ENCODE measurements around the gene SLC35A5.

DNA sequence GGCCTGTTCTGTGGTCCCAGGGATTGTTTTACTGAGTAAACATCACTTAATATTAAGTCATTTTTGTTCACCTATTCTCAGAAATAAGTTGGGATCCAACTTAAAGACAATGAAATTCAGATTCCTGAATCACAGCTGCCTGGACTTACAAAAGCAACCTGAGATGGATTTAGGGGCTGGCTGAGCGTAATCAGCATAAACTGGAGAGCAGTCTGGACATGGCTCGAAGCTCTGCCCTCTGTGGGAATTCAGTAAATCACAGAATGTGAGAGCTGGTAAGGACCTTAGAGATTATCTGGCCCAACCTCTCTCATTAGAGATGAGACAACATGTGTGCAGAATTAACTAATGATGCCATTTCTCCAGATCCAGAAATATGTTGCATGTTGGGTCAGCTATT is 55.4 kb downstream of the SLC35A5 start:
- TF ChIP-seq, protein P1, sequence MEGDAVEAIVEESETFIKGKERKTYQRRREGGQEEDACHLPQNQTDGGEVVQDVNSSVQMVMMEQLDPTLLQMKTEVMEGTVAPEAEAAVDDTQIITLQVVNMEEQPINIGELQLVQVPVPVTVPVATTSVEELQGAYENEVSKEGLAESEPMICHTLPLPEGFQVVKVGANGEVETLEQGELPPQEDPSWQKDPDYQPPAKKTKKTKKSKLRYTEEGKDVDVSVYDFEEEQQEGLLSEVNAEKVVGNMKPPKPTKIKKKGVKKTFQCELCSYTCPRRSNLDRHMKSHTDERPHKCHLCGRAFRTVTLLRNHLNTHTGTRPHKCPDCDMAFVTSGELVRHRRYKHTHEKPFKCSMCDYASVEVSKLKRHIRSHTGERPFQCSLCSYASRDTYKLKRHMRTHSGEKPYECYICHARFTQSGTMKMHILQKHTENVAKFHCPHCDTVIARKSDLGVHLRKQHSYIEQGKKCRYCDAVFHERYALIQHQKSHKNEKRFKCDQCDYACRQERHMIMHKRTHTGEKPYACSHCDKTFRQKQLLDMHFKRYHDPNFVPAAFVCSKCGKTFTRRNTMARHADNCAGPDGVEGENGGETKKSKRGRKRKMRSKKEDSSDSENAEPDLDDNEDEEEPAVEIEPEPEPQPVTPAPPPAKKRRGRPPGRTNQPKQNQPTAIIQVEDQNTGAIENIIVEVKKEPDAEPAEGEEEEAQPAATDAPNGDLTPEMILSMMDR (IDR thresholded peaks at IDR 0.05) = no peak
- TF ChIP-seq POLR2A (IDR thresholded peaks at IDR 0.05) = no peak

Data from testis (tissue), 2 donors.